ENCODE results near the gene KCNH1. TPM values are rescaled to one million over a fixed set of nuclear protein-coding genes. Genes with fewer than 3 reads are reported as not detected.

Gene KCNH1
- total and polyA plus RNA-seq, 4 donors, result not detected

DNA sequence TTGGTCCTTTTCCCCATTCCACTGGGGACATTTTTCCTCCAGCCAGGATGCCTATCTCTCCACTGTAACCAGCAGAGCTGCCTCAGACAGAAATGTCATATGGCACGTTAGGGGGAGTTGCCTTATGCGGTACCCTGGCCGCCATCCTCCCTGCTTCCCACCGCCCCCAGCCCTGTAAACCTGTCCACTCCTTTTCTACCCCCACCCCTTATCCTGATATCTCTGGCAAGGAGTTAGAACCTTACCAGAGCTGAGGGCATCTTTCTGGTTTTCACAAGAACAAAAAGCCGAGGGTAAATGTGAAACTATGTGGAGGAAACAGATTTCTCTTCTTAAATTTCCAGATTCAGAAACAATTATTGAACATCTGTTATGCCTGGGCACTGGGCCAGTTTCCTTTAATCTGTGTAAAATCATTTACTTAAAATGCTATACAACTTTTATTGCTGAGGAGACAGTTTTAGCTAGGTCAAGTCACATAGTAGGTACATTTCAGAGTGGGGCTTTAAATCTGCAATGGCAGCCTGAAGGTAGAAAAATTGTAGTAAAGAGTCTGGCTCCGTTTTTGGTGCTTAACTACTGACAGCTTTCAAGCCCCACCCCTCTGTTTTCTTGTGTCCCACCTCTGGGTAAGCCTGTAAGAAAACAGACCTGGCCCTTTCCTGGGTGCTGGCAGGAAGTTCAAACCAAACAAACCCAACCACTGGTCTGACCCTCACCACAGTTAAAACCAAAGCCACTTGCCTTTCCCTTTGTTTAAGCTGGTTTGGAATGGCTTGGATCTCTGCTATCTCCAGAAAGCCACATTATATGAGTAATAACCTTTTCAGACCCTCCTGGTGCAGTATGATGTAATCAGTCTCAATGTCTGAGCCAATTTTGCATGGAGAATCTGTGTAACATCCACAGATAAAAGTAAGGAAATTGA lies 486.3 kb downstream of the KCNH1 start:
- Histone ChIP-seq H3K9me3 (ENCODE audit: control insufficient read depth in 4 of 4, low read length in 3 of 4) (no peaks in the 10 kb centered on the region), H3K27ac (ENCODE audit: low read depth in 1 of 2, low read length in 2 of 2) (no peak overlapping the region), H3K4me3 (ENCODE audit: low read depth in 1 of 3, low read length in 3 of 3) (no peak overlapping the region), H3K9ac (ENCODE audit: low read depth in 1 of 2, low read length in 2 of 2) (no peak overlapping the region), H3K27me3 (ENCODE audit: control insufficient read depth in 4 of 4, insufficient read depth in 4 of 4, low read length in 3 of 4) (no peaks in the 10 kb centered on the region), H3K4me1 (ENCODE audit: control insufficient read depth in 4 of 4, insufficient read depth in 4 of 4, low read length in 3 of 4) (peaks cover 0 to 2% (median 0%) of the 10 kb centered on the region in 4 donors), H3K36me3 (ENCODE audit: control insufficient read depth in 4 of 4, insufficient read depth in 3 of 4, low read depth in 1 of 4, low read length in 3 of 4) (no peaks in the 10 kb centered on the region)
- 89% methylated on average over 6 of the region's 6 CpGs for WGBS
- DNase-seq (ENCODE audit: low spot score), result no peak
- TF ChIP-seq TAF1 (conservative IDR thresholded peaks at IDR 0.05), result no peak
- TF ChIP-seq, protein P1, sequence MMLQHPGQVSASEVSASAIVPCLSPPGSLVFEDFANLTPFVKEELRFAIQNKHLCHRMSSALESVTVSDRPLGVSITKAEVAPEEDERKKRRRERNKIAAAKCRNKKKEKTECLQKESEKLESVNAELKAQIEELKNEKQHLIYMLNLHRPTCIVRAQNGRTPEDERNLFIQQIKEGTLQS (IDR thresholded peaks at IDR 0.05), result no peak
- TF ChIP-seq NR2F2 (IDR thresholded peaks at IDR 0.05), result no peak
- TF ChIP-seq, protein P2, sequence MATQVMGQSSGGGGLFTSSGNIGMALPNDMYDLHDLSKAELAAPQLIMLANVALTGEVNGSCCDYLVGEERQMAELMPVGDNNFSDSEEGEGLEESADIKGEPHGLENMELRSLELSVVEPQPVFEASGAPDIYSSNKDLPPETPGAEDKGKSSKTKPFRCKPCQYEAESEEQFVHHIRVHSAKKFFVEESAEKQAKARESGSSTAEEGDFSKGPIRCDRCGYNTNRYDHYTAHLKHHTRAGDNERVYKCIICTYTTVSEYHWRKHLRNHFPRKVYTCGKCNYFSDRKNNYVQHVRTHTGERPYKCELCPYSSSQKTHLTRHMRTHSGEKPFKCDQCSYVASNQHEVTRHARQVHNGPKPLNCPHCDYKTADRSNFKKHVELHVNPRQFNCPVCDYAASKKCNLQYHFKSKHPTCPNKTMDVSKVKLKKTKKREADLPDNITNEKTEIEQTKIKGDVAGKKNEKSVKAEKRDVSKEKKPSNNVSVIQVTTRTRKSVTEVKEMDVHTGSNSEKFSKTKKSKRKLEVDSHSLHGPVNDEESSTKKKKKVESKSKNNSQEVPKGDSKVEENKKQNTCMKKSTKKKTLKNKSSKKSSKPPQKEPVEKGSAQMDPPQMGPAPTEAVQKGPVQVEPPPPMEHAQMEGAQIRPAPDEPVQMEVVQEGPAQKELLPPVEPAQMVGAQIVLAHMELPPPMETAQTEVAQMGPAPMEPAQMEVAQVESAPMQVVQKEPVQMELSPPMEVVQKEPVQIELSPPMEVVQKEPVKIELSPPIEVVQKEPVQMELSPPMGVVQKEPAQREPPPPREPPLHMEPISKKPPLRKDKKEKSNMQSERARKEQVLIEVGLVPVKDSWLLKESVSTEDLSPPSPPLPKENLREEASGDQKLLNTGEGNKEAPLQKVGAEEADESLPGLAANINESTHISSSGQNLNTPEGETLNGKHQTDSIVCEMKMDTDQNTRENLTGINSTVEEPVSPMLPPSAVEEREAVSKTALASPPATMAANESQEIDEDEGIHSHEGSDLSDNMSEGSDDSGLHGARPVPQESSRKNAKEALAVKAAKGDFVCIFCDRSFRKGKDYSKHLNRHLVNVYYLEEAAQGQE (IDR thresholded peaks at IDR 0.05), result no peak
- no peak for TF ChIP-seq GABPA (IDR thresholded peaks at IDR 0.05 in 1 of 2, conservative IDR thresholded peaks at IDR 0.05 in 1 of 2)
- no peak for TF ChIP-seq YY1 (IDR thresholded peaks at IDR 0.05)
- TF ChIP-seq SP1 (IDR thresholded peaks at IDR 0.05), result no peak
- TF ChIP-seq HNF4A (conservative IDR thresholded peaks at IDR 0.05), result no peak
- TF ChIP-seq, protein P3, sequence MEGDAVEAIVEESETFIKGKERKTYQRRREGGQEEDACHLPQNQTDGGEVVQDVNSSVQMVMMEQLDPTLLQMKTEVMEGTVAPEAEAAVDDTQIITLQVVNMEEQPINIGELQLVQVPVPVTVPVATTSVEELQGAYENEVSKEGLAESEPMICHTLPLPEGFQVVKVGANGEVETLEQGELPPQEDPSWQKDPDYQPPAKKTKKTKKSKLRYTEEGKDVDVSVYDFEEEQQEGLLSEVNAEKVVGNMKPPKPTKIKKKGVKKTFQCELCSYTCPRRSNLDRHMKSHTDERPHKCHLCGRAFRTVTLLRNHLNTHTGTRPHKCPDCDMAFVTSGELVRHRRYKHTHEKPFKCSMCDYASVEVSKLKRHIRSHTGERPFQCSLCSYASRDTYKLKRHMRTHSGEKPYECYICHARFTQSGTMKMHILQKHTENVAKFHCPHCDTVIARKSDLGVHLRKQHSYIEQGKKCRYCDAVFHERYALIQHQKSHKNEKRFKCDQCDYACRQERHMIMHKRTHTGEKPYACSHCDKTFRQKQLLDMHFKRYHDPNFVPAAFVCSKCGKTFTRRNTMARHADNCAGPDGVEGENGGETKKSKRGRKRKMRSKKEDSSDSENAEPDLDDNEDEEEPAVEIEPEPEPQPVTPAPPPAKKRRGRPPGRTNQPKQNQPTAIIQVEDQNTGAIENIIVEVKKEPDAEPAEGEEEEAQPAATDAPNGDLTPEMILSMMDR (IDR thresholded peaks at IDR 0.05; ENCODE audit: low read depth, low read length, missing input control), result no peak
- no peak for TF ChIP-seq RAD21 (IDR thresholded peaks at IDR 0.05)
- TF ChIP-seq FOXA1 (IDR thresholded peaks at IDR 0.05), result no peak
- no peak for TF ChIP-seq RXRA (IDR thresholded peaks at IDR 0.05)
- TF ChIP-seq, protein P4, sequence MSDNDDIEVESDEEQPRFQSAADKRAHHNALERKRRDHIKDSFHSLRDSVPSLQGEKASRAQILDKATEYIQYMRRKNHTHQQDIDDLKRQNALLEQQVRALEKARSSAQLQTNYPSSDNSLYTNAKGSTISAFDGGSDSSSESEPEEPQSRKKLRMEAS (IDR thresholded peaks at IDR 0.05), result no peak
- TF ChIP-seq JUND (IDR thresholded peaks at IDR 0.05), result no peak

DNA sequence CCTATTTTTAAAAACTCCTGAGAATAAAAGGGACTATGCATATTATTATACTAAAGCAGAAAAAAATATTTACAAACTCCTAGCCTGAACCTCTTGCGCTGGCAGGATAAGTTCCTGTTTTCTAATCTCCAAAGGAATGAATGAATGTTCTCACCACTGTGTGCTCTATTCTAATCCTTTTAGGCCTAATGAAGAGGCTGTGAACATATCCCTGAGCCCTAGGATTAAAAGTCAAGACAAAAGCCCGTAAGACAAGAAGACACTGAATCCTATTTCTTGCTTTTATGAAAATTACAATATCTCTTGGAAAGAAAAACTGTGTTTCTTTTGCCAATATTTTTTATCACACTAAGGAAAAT lies 487.7 kb downstream of the KCNH1 start:
- WGBS, result 84% methylated on average over 2 of the region's 2 CpGs

More for the DNA sequence above, 487.7 kb downstream of the KCNH1 start:
- Histone ChIP-seq H3K27me3 (ENCODE audit: control insufficient read depth in 4 of 4, insufficient read depth in 4 of 4, low read length in 3 of 4) (no peaks in the 10 kb centered on the region), H3K27ac (ENCODE audit: low read depth in 1 of 2, low read length in 2 of 2) (no peak overlapping the region), H3K9me3 (ENCODE audit: control insufficient read depth in 4 of 4, low read length in 3 of 4) (no peaks in the 10 kb centered on the region), H3K36me3 (ENCODE audit: control insufficient read depth in 4 of 4, insufficient read depth in 3 of 4, low read depth in 1 of 4, low read length in 3 of 4) (no peaks in the 10 kb centered on the region), H3K4me3 (ENCODE audit: low read depth in 1 of 3, low read length in 3 of 3) (no peak overlapping the region), H3K9ac (ENCODE audit: low read depth in 1 of 2, low read length in 2 of 2) (no peak overlapping the region), H3K4me1 (ENCODE audit: control insufficient read depth in 4 of 4, insufficient read depth in 4 of 4, low read length in 3 of 4) (peaks cover 0 to 2% (median 0%) of the 10 kb centered on the region in 4 donors)
- DNase-seq (ENCODE audit: low spot score), result no peak
- no peak for TF ChIP-seq YY1 (IDR thresholded peaks at IDR 0.05)
